NCI-H1436 (cell line): ENCODE results near the gene RFLNA.

ENCODE experiments used
- DNase-seq: peaks from one replicate; lab custom pipeline; 2025; lab: John Stamatoyannopoulos, UW

Gene RFLNA

GRCh38 chr12:124294780-124295341, at the start of gene RFLNA:
Gene RFLNA, plus strand, starts transcription at chr12:124295093. Its CDS starts 337 bp downstream, at chr12:124295430.
- DNase-seq = no peak

- no peak for DNase-seq
These were observed 47.6 kb upstream of the RFLNA start for GRCh38 chr12:124247331-124247730.

- DNase-seq = peak; percentile 65
These were observed 45.7 kb upstream of the RFLNA start for GRCh38 chr12:124248941-124249825.

- no peak for DNase-seq
These were observed 43.7 kb upstream of the RFLNA start for GRCh38 chr12:124251186-124251585.

- DNase-seq = no peak
These were observed 41.9 kb upstream of the RFLNA start for GRCh38 chr12:124252964-124253363.

GRCh38 chr12:124254126-124254525, 40.8 kb upstream of the RFLNA start:
- DNase-seq = no peak

GRCh38 chr12:124259154-124260066, 35.5 kb upstream of the RFLNA start:
- DNase-seq = no peak

GRCh38 chr12:124261885-124262284, 33.0 kb upstream of the RFLNA start:
- DNase-seq = no peak

- DNase-seq = no peak
These were observed 30.7 kb upstream of the RFLNA start for GRCh38 chr12:124264089-124264795.

- DNase-seq = no peak
These were observed 30.0 kb upstream of the RFLNA start for GRCh38 chr12:124264879-124265278.

GRCh38 chr12:124267205-124267778, 27.6 kb upstream of the RFLNA start:
- DNase-seq = no peak

GRCh38 chr12:124270671-124271070, 24.2 kb upstream of the RFLNA start:
- DNase-seq = no peak

GRCh38 chr12:124273630-124274029, 21.3 kb upstream of the RFLNA start:
- no peak for DNase-seq

- DNase-seq = no peak
These were observed 18.6 kb upstream of the RFLNA start for GRCh38 chr12:124276337-124276736.

GRCh38 chr12:124277394-124278241, 17.3 kb upstream of the RFLNA start:
- no peak for DNase-seq

- DNase-seq = no peak
These were observed 16.3 kb upstream of the RFLNA start for GRCh38 chr12:124278389-124279101.

GRCh38 chr12:124279315-124279714, 15.6 kb upstream of the RFLNA start:
- no peak for DNase-seq

GRCh38 chr12:124279846-124280360, 15.0 kb upstream of the RFLNA start:
- no peak for DNase-seq

GRCh38 chr12:124281309-124281708, 13.6 kb upstream of the RFLNA start:
- no peak for DNase-seq

GRCh38 chr12:124282287-124282686, 12.6 kb upstream of the RFLNA start:
- DNase-seq = no peak
